AG09309 (cell line): Measurements from ENCODE around the gene VEPH1.
A peak's percentile ranks its signal among the peaks of the same experiment; 100 is the strongest.

ENCODE experiments used
- DNase-seq: peaks from one replicate; pipeline ENCODE4 v3.0.0-alpha.2; 2010; ENCODE audit warnings: low read depth
- H3K4me3 ChIP-seq: 2 replicates; pipeline ENCODE4 v1.5.1; 2011; ENCODE audit warnings: mild to moderate bottlenecking, low read depth, low read length, moderate library complexity; ENCODE audit not compliant: control insufficient read depth
- TF ChIP-seq, protein P1 (sequence below): IDR thresholded peaks from 2 replicates; pipeline ENCODE4 v1.5.1; 2011; ENCODE audit warnings: mild to moderate bottlenecking, low read depth, low read length, inconsistent platforms; ENCODE audit not compliant: insufficient read depth, control insufficient read depth; ENCODE audit errors: missing control alignments

Gene VEPH1

GRCh38 chr3:157502916-157503595 lies at the start of gene VEPH1:
VEPH1 (minus strand) TSS chr3:157503416; CDS start chr3:157495349, 8,067 bp downstream.
- no peak within 1 kb of the TSS for H3K4me3 ChIP-seq
- DNase-seq: no peak
- TF ChIP-seq, protein P1, sequence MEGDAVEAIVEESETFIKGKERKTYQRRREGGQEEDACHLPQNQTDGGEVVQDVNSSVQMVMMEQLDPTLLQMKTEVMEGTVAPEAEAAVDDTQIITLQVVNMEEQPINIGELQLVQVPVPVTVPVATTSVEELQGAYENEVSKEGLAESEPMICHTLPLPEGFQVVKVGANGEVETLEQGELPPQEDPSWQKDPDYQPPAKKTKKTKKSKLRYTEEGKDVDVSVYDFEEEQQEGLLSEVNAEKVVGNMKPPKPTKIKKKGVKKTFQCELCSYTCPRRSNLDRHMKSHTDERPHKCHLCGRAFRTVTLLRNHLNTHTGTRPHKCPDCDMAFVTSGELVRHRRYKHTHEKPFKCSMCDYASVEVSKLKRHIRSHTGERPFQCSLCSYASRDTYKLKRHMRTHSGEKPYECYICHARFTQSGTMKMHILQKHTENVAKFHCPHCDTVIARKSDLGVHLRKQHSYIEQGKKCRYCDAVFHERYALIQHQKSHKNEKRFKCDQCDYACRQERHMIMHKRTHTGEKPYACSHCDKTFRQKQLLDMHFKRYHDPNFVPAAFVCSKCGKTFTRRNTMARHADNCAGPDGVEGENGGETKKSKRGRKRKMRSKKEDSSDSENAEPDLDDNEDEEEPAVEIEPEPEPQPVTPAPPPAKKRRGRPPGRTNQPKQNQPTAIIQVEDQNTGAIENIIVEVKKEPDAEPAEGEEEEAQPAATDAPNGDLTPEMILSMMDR: no peak

DNA sequence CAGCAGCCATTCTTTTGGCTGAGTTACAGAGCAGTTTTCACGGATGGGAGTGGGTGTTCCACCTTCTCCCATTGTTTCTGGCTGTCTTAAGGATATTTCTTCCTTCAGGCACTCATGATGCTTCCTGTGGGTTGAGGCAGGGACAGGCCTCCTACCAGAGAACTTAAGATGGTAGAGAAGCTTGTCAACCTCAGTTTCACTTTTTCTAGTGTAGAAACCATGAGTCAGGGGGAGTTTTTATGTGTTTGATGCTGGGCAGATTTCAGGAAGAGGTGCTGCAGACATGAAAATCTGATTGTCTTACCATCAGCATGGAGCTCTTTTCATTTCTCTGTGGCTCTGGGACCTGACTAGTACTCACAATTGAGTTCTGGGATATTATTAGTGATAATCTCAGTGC lies 48.7 kb upstream of the VEPH1 start:
- TF ChIP-seq, protein P1: no peak
- no peak overlapping the region for H3K4me3 ChIP-seq
- no peak for DNase-seq

DNA sequence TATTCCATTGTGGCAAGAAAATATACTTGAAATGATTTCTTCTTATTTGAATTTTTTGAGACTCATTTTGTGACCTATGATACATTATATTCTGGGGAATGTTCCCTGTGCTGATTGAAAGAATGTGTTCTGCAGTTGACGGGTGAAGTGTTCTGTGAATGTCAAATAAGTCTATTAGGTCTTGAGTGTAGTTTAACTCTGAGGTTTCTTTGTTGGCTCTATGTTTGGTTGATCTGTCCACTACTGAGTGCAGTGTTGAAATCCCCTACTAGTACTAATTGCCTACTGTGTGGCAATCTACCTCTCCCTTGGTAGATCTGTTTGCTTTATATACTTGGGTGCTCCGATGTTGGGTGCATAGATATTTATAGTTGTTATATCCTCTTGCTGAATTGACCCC lies 46.3 kb upstream of the VEPH1 start:
- H3K4me3 ChIP-seq: no peak overlapping the region
- DNase-seq: no peak
- TF ChIP-seq, protein P1: no peak

- no peak overlapping the region for H3K4me3 ChIP-seq
- TF ChIP-seq, protein P1: no peak
- DNase-seq: peak; percentile 60
These were observed 41.4 kb upstream of the VEPH1 start for GRCh38 chr3:157544501-157545130.

DNA sequence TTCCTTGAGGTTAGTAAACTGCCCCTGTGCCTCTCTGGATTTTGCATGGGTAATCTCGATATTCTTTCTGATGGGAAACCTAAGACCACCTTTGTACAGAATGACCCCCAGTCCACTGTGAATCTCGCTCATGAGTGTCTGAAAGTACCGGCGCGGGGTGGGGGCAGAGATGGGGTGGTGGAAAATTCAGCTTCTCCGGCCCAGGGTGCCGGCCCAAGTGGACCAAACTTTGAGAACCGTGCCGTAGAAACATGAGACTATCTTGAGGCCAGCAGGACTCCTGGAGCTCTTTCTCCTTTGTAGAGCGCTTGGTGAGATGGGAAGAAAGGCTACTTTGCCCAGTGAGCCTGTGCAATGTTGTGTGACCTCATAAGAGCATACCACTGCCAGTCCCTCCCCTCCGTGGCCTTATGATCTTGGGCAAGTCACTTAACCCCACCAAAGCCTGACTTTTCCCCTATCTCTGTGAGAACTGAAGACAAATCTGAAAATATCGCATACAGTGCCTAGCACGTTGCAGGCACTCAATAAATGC lies 40.4 kb upstream of the VEPH1 start:
- H3K4me3 ChIP-seq: peak overlapping the region; percentile 44
- TF ChIP-seq, protein P1: no peak

GRCh38 chr3:157542711-157543500 lies 39.7 kb upstream of the VEPH1 start:
- TF ChIP-seq, protein P1: peak; percentile 44
- peak overlapping the region; percentile 44 for H3K4me3 ChIP-seq
- no peak for DNase-seq

More for the DNA sequence above, 40.4 kb upstream of the VEPH1 start:
- no peak for DNase-seq
